Vagina (tissue), 2 donors: Measurements from ENCODE around the gene CCDC12. TPM values are rescaled to one million over a fixed set of nuclear protein-coding genes. Genes with fewer than 3 reads are reported as not detected.

Experiments
- DNase-seq, 2 donors: peaks; one replicate each; pipeline ENCODE4 v3.0.0-alpha.2; 2017; ENCODE audit errors: extremely low spot score in 2 of 2
- H3K27ac ChIP-seq: fragments of 200-600 bp; sonication (generic); one replicate; pipeline ENCODE4 v1.5.1; 2019
- H3K27me3 ChIP-seq: fragments of 200-600 bp; sonication (generic); one replicate; pipeline ENCODE4 v1.5.1; 2019
- H3K36me3 ChIP-seq, 2 donors: fragments of 200-600 bp; sonication (generic); one replicate each; pipeline ENCODE4 v1.5.1; 2017 to 2019
- H3K4me1 ChIP-seq: fragments of 200-600 bp; sonication (generic); one replicate; pipeline ENCODE4 v1.5.1; 2019
- H3K4me3 ChIP-seq, 2 donors: fragments of 200-600 bp; sonication (generic); 1 replicate in 1 of 2; 2 replicates in 1 of 2; pipeline ENCODE4 v1.5.1; 2016 to 2019
- H3K9me3 ChIP-seq: fragments of 200-600 bp; sonication (generic); one replicate; pipeline ENCODE4 v1.5.1; 2019
- POLR2A ChIP-seq, 2 donors: fragments of 450-650 bp; IDR thresholded peaks; one replicate each; pipeline ENCODE4 v1.6.1; 2017; ENCODE audit warnings: antibody characterized with exemption in 2 of 2, mild to moderate bottlenecking in 2 of 2, moderate library complexity in 2 of 2
- POLR2AphosphoS5 ChIP-seq, 2 donors: sonication (generic); formaldehyde crosslinking; IDR thresholded peaks; one replicate each; pipeline ENCODE4 v1.9.0; 2017; ENCODE audit warnings: antibody characterized with exemption in 2 of 2, mild to moderate bottlenecking in 2 of 2, low read depth in 1 of 2; ENCODE audit not compliant: insufficient read depth in 1 of 2
- intact Hi-C: fragments of 100-400 bp; cut with DNase I; formaldehyde crosslinking; loops from one replicate; pipeline ENCODE4 v1.15.1; 2023
- total RNA-seq: library from RNA; depleted of rRNA; stranded (reverse); fragments of >200 nt; gene quantifications from one replicate; pipeline ENCODE4 v1.2.3, GENCODE V29; 2016
- TF ChIP-seq, protein P1 (sequence below), 3 experiments: fragments of 450-650 bp in 2 of 3; fragments of 200-600 bp in 1 of 3; sonication (generic) in 1 of 3; IDR thresholded peaks; one replicate each; pipeline ENCODE4 v1.5.1; 2017 to 2019; ENCODE audit warnings: antibody characterized with exemption in 3 of 3, mild to moderate bottlenecking in 2 of 3, moderate library complexity in 2 of 3

The CCDC12 gene
- total RNA-seq, 1 donor from 2014 or later = 55.5 TPM

DNA sequence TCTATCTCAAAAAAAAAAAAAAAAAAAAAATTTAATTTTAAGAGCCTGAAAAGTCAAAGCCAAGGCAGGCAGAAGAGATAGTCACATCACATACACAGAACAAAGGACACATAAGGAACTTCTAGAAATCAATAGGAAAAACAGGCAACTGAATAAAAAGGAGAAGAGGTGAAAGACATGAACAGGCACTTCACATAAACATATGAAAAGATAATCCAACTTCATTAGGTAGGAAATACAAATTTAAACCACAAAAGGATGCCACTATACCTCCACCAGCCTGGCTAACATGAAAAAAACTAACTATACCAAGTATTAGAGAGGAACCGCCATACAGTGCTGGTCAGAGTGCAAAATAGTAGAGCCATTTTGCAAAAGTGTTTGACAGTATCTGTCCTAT is 14.1 kb downstream of the CCDC12 start:
- no peaks in the 10 kb centered on the region for H3K27me3 ChIP-seq
- TF ChIP-seq, protein P1, sequence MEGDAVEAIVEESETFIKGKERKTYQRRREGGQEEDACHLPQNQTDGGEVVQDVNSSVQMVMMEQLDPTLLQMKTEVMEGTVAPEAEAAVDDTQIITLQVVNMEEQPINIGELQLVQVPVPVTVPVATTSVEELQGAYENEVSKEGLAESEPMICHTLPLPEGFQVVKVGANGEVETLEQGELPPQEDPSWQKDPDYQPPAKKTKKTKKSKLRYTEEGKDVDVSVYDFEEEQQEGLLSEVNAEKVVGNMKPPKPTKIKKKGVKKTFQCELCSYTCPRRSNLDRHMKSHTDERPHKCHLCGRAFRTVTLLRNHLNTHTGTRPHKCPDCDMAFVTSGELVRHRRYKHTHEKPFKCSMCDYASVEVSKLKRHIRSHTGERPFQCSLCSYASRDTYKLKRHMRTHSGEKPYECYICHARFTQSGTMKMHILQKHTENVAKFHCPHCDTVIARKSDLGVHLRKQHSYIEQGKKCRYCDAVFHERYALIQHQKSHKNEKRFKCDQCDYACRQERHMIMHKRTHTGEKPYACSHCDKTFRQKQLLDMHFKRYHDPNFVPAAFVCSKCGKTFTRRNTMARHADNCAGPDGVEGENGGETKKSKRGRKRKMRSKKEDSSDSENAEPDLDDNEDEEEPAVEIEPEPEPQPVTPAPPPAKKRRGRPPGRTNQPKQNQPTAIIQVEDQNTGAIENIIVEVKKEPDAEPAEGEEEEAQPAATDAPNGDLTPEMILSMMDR (IDR thresholded peaks at IDR 0.05) = peak in 1 of 3 experiments; percentile 0
- TF ChIP-seq POLR2A (IDR thresholded peaks at IDR 0.05) = no peak
- TF ChIP-seq POLR2AphosphoS5 (IDR thresholded peaks at IDR 0.05; ENCODE audit: insufficient read depth in 1 of 2, low read depth in 1 of 2) = no peak
- H3K36me3 ChIP-seq = no peaks in the 10 kb centered on the region
- no peaks in the 10 kb centered on the region for H3K9me3 ChIP-seq
- peaks cover 71% of the 10 kb centered on the region for H3K4me1 ChIP-seq
- DNase-seq = no peak
- no peak overlapping the region for H3K4me3 ChIP-seq
- intact Hi-C loops = no loop called here
- no peak overlapping the region for H3K27ac ChIP-seq

DNA sequence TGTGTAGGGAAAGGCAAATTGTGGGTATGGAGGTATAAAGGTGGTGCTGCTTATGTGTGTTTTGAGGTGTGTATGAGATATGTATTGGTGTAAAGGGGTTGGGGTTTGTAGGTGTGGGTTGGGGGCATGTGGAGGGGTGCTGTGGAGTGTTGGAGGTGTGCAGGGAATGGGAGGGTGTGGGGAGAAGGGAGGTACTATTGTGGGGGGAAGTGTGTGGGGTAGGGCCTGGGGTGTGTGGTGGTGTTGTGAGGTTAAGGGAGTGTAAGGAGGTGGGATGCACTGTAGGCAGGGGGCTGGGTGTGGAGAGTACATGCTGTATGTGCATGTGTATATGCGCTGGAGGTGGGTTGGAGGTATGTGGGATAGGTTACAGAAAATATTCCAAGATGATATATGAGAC is 15.7 kb downstream of the CCDC12 start:
- H3K27ac ChIP-seq = peak overlapping the region; percentile 72
- intact Hi-C loops = no loop called here

DNA sequence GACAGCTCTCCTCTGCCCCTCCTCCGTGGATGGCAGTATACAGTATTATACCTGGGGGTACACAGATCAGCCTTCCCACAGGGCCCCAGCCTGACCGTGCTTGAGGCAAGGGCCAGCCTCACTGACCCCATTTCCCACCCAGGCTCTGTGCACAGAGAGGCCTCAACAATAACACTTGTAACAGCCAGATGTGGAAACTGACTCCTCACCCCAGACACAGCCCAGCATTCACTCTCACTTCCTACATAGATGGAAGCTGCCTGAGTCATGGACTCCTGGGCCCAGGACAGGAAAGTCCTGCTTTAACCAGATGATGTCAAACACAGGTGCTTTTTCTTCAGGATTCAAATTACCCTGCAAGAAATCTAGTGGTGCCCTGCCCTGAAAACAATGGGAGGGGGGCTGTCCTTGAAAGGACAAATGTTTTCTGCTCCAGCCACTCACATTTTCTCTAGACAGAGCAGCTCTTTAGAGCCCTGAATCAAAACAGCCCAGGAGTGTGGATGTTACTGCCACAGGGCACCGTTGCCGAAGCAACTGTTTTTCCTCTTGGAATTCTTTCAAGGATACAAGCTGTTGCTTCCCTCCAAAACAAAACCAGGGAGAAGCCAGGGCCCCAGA is 16.4 kb downstream of the CCDC12 start:
- Histone ChIP-seq H3K9me3 (no peaks in the 10 kb centered on the region), H3K27ac (peak overlapping the region; percentile 72), H3K36me3 (no peaks in the 10 kb centered on the region), H3K4me3 (peak overlapping the region in 1 of 2 donors; percentile 8), H3K4me1 (peaks cover 71% of the 10 kb centered on the region), H3K27me3 (no peaks in the 10 kb centered on the region)
- TF ChIP-seq, protein P1 (IDR thresholded peaks at IDR 0.05) = no peak
- peak in 1 of 2 donors; percentile 61 for TF ChIP-seq POLR2AphosphoS5 (IDR thresholded peaks at IDR 0.05; ENCODE audit: insufficient read depth in 1 of 2, low read depth in 1 of 2)
- intact Hi-C loops = no loop called here
- DNase-seq = no peak

More for the DNA sequence above, 15.7 kb downstream of the CCDC12 start:
- DNase-seq = no peak
- no peaks in the 10 kb centered on the region for H3K27me3 ChIP-seq
- peaks cover 71% of the 10 kb centered on the region for H3K4me1 ChIP-seq
- H3K9me3 ChIP-seq = no peaks in the 10 kb centered on the region
- H3K36me3 ChIP-seq = no peaks in the 10 kb centered on the region
- peak overlapping the region in 1 of 2 donors; percentile 8 for H3K4me3 ChIP-seq
- TF ChIP-seq POLR2AphosphoS5 (IDR thresholded peaks at IDR 0.05; ENCODE audit: insufficient read depth in 1 of 2, low read depth in 1 of 2) = no peak
- TF ChIP-seq, protein P1 (IDR thresholded peaks at IDR 0.05) = no peak
- no peak for TF ChIP-seq POLR2A (IDR thresholded peaks at IDR 0.05)

DNA sequence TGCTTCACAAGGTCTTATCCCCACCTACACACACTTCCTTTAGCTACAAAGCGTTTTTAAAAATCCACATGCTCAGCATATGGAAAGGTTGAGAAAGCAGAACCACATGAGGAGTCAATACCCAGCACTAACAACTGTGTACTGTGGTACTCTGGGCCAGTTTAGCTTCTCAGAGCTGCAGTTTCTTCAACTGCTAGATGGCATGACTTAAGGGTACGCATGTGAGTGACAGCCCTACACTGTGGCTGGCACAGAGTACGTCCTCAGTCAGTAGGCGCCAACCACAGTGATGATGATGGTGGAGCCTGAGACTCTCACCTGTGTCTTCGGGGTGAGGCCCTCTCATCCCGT is 17.4 kb downstream of the CCDC12 start:
- Histone ChIP-seq H3K9me3 (no peaks in the 10 kb centered on the region), H3K4me1 (peaks cover 77% of the 10 kb centered on the region), H3K27me3 (no peaks in the 10 kb centered on the region), H3K4me3 (no peak overlapping the region), H3K27ac (peak overlapping the region; percentile 72), H3K36me3 (no peaks in the 10 kb centered on the region)
- no peak for DNase-seq
- TF ChIP-seq POLR2A (IDR thresholded peaks at IDR 0.05) (no peak), POLR2AphosphoS5 (IDR thresholded peaks at IDR 0.05; ENCODE audit: insufficient read depth in 1 of 2, low read depth in 1 of 2) (no peak)
- TF ChIP-seq, protein P1 (IDR thresholded peaks at IDR 0.05) = no peak
- intact Hi-C loops = no loop called here

DNA sequence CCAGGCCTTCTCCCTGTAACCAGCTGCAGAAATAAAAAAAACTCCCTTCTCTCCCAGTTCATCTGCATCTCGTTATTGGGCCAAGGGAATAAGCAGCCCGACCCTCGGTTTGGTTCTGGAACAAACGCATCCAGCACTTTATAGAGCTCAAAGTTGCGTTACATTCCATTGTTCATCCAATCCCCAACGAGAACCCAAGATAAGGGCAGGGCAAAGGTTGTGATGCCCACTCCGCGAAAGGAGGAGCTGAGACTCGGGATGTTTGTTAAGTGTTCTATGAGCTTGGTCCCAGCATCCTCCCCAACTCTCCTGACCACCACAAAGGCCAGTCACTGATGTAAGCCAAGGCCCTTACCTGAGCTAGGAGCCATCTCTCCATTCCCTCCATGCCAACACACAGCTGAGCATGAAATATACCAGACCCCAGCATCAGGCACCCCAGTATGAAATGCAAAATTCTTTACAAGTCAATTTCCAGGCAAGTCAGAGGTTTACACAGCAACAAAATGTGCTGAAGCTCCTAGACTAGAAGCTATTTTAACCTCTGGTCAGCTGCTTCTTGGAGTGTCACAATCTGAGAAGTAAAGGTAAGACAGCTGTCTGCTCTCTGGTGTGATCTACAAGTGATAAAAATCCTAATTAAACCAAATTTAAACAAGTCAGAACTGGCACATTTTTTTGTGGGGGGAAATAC is 17.9 kb downstream of the CCDC12 start:
- Histone ChIP-seq H3K9me3 (no peaks in the 10 kb centered on the region), H3K27me3 (no peaks in the 10 kb centered on the region), H3K36me3 (no peaks in the 10 kb centered on the region), H3K4me1 (peaks cover 82% of the 10 kb centered on the region), H3K4me3 (no peak overlapping the region), H3K27ac (peak overlapping the region; percentile 72)
- TF ChIP-seq POLR2A (IDR thresholded peaks at IDR 0.05) = no peak
- no peak for TF ChIP-seq POLR2AphosphoS5 (IDR thresholded peaks at IDR 0.05; ENCODE audit: insufficient read depth in 1 of 2, low read depth in 1 of 2)
- TF ChIP-seq, protein P1 (IDR thresholded peaks at IDR 0.05) = no peak
- intact Hi-C loops = no loop called here
- no peak for DNase-seq
